Gastroesophageal sphincter (tissue), 4 donors: ENCODE data around the gene KIAA1210. TPM values are rescaled to one million over a fixed set of nuclear protein-coding genes. Genes with fewer than 3 reads are reported as not detected.

Source experiments
- ATAC-seq: fragments of 150-250 bp; one replicate; pipeline ENCODE4 v1.9.1; 2016; ENCODE audit warnings: mild to moderate bottlenecking, moderate library complexity
- H3K27ac ChIP-seq, 4 donors: fragments of 200-600 bp; sonication (generic) in 3 of 4; 1 replicate in 3 of 4; 2 replicates in 1 of 4; pipeline ENCODE4 v1.5.1; 2016 to 2019
- H3K27me3 ChIP-seq: fragments of 200-600 bp; sonication (generic); one replicate; pipeline ENCODE4 v1.5.1; 2019
- H3K36me3 ChIP-seq, 2 donors: fragments of 200-600 bp; sonication (generic); one replicate each; pipeline ENCODE4 v1.5.1; 2019; ENCODE audit warnings: control low read depth in 1 of 2
- H3K4me1 ChIP-seq, 3 donors: fragments of 200-600 bp; sonication (generic); 1 replicate in 2 of 3; 2 replicates in 1 of 3; pipeline ENCODE4 v1.5.1; 2016 to 2019; ENCODE audit warnings: control low read depth in 2 of 3
- H3K4me3 ChIP-seq, 2 donors: fragments of 200-600 bp; sonication (generic); one replicate each; pipeline ENCODE4 v1.5.1; 2019; ENCODE audit warnings: mild to moderate bottlenecking in 1 of 2, moderate library complexity in 1 of 2
- H3K9me3 ChIP-seq, 3 donors: fragments of 200-600 bp; sonication (generic); one replicate each; pipeline ENCODE4 v1.5.1; 2017 to 2019; ENCODE audit warnings: control low read depth in 2 of 3
- EP300 ChIP-seq: sonication (generic); formaldehyde crosslinking; IDR thresholded peaks from one replicate; pipeline ENCODE4 v1.6.1; 2017; ENCODE audit warnings: antibody characterized with exemption, mild to moderate bottlenecking
- POLR2A ChIP-seq, 2 donors: fragments of 450-650 bp; IDR thresholded peaks; one replicate each; pipeline ENCODE4 v1.6.1; 2017; ENCODE audit warnings: antibody characterized with exemption in 2 of 2, mild to moderate bottlenecking in 2 of 2, moderate library complexity in 1 of 2
- POLR2AphosphoS5 ChIP-seq: sonication (generic); formaldehyde crosslinking; IDR thresholded peaks from one replicate; pipeline ENCODE4 v1.6.1; 2017; ENCODE audit warnings: antibody characterized with exemption
- WGBS, 2 donors: methylation state at CpG; one replicate each; pipeline ENCODE4 v1.1.5; 2018; ENCODE audit warnings: low coverage in 1 of 2; 5-methylcytosine and 5-hydroxymethylcytosine counted together
- total RNA-seq, 4 donors: library from RNA; depleted of rRNA; stranded (reverse); fragments of >200 nt; gene quantifications; one replicate each; pipeline ENCODE4 v1.1.0, GENCODE V29; 2016
- TF ChIP-seq, protein P1 (sequence below), 4 experiments: fragments of 200-600 bp in 2 of 4; fragments of 450-650 bp in 2 of 4; sonication (generic) in 1 of 4; IDR thresholded peaks; one replicate each; pipeline ENCODE4 v1.5.1; 2017 to 2019; ENCODE audit warnings: antibody characterized with exemption in 4 of 4, mild to moderate bottlenecking in 2 of 4, moderate library complexity in 2 of 4

KIAA1210 gene
- total RNA-seq, 4 donors from 2014 or later = 0.12 TPM; not detected in 3

DNA sequence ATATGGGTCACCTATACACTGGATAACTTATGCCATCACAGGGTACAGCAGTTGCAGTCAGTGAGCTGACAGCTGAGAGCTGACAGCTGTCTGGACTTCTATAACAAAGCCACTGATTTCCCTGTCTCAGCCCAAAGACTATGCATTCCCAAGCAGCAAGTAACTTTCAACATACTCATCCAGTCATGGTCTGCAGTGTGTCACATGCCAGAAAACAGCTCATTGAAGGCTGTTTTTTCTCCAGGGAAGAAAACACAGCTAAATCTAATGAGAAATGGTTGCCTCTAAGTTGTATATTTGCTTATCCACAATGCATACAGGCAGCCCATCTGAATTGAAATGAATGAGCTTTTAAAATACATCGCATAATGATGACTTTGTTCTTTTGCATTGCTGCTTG lies 6.3 kb downstream of the KIAA1210 start:
- Histone ChIP-seq H3K4me1 (no peaks in the 10 kb centered on the region), H3K27me3 (no peaks in the 10 kb centered on the region), H3K9me3 (no peaks in the 10 kb centered on the region), H3K36me3 (no peaks in the 10 kb centered on the region), H3K4me3 (no peak overlapping the region), H3K27ac (no peak overlapping the region)
- WGBS, 2 donors = 60% methylated on average over 1 of the region's 1 CpG; no CpG with 5 or more reads in 1 of the 2 donors
- no peak for ATAC-seq
- TF ChIP-seq POLR2AphosphoS5 (no peak), POLR2A (IDR thresholded peaks at IDR 0.05) (no peak), EP300 (no peak)
- TF ChIP-seq, protein P1, sequence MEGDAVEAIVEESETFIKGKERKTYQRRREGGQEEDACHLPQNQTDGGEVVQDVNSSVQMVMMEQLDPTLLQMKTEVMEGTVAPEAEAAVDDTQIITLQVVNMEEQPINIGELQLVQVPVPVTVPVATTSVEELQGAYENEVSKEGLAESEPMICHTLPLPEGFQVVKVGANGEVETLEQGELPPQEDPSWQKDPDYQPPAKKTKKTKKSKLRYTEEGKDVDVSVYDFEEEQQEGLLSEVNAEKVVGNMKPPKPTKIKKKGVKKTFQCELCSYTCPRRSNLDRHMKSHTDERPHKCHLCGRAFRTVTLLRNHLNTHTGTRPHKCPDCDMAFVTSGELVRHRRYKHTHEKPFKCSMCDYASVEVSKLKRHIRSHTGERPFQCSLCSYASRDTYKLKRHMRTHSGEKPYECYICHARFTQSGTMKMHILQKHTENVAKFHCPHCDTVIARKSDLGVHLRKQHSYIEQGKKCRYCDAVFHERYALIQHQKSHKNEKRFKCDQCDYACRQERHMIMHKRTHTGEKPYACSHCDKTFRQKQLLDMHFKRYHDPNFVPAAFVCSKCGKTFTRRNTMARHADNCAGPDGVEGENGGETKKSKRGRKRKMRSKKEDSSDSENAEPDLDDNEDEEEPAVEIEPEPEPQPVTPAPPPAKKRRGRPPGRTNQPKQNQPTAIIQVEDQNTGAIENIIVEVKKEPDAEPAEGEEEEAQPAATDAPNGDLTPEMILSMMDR (IDR thresholded peaks at IDR 0.05) = no peak

DNA sequence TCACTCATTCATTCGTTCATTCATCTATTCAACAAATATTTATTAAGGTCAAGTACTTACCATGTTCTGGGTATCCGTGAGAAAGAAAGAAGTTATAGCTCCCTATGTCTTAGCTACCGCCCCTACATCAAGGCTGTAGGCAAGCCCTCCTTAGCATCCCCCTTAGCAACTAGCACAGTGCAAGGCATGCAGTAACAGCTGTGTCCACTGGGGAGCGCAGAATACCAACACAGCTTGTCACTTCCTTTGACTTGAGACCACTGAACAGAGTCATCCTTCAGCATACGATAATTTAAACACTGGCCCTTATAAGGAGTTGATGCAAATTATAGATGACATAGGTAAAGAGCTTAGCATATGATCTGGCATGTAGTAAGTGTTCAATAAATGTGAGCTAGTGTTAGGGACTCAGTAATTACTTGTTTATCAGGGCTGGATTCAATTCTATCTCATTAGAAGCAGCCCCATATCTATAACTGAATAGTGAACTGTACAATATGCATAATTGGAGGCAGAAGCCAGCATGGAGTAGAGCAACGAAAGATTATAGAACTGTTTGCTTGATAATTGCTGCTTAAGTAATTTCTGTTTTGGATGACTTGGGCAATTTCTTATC lies 8.7 kb downstream of the KIAA1210 start:
- 11 to 20% methylated on average over 4 to 6 of the region's 6 CpGs for WGBS, 2 donors
- Histone ChIP-seq H3K36me3 (no peaks in the 10 kb centered on the region), H3K4me1 (no peaks in the 10 kb centered on the region), H3K27me3 (no peaks in the 10 kb centered on the region), H3K9me3 (no peaks in the 10 kb centered on the region), H3K27ac (no peak overlapping the region), H3K4me3 (no peak overlapping the region)
- TF ChIP-seq POLR2A (IDR thresholded peaks at IDR 0.05) = no peak
- TF ChIP-seq, protein P1 (IDR thresholded peaks at IDR 0.05) = peak; percentile 32 to 76 (median 47)
- ATAC-seq = peak; percentile 36

- H3K4me3 ChIP-seq = no peak overlapping the region
- H3K4me1 ChIP-seq = no peaks in the 10 kb centered on the region
- no peak for ATAC-seq
- no peaks in the 10 kb centered on the region for H3K36me3 ChIP-seq
- H3K9me3 ChIP-seq = no peaks in the 10 kb centered on the region
- TF ChIP-seq, protein P1 (IDR thresholded peaks at IDR 0.05) = no peak
- no peak for TF ChIP-seq POLR2AphosphoS5
- TF ChIP-seq POLR2A (IDR thresholded peaks at IDR 0.05) = no peak
- no peak for TF ChIP-seq EP300
- H3K27ac ChIP-seq = no peak overlapping the region
- H3K27me3 ChIP-seq = no peaks in the 10 kb centered on the region
Observed at GRCh38 chrX:119107206-119107605, 20.4 kb downstream of the KIAA1210 start.

GRCh38 chrX:119105826-119106225 lies 21.8 kb downstream of the KIAA1210 start:
- H3K9me3 ChIP-seq = no peaks in the 10 kb centered on the region
- no peaks in the 10 kb centered on the region for H3K36me3 ChIP-seq
- H3K27me3 ChIP-seq = no peaks in the 10 kb centered on the region
- H3K27ac ChIP-seq = no peak overlapping the region
- no peaks in the 10 kb centered on the region for H3K4me1 ChIP-seq
- TF ChIP-seq, protein P1 (IDR thresholded peaks at IDR 0.05) = no peak
- TF ChIP-seq POLR2AphosphoS5 (no peak), POLR2A (IDR thresholded peaks at IDR 0.05) (no peak), EP300 (no peak)
- no peak for ATAC-seq
- H3K4me3 ChIP-seq = no peak overlapping the region

DNA sequence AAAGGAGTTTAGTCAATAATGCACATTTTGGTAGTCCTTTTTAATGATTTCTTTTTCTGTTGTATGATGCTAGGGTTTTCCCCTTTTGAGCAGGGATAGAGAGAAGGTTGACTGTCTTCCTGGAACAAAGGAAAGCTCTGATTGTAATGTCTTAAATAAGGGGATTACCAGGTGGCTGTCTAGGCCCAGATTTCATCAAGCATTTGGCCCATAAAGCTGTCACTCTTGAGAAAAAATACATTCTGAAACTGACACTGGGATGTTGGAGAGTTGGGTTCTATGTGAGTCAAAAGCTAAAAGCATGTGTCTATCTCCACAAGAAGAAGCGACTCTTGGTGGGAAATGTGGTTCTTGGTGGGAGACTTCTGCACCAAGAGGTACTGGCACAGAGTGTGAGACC lies 26.4 kb downstream of the KIAA1210 start:
- no peak for ATAC-seq
- WGBS, 2 donors = no CpG with 5 or more reads among the region's 1 CpG

More for the DNA sequence above, 26.4 kb downstream of the KIAA1210 start:
- Histone ChIP-seq H3K4me3 (no peak overlapping the region), H3K36me3 (no peaks in the 10 kb centered on the region), H3K27ac (no peak overlapping the region), H3K27me3 (no peaks in the 10 kb centered on the region), H3K4me1 (no peaks in the 10 kb centered on the region), H3K9me3 (no peaks in the 10 kb centered on the region)
- no peak for TF ChIP-seq POLR2A (IDR thresholded peaks at IDR 0.05)
- no peak for TF ChIP-seq EP300
- no peak for TF ChIP-seq POLR2AphosphoS5
- TF ChIP-seq, protein P1 (IDR thresholded peaks at IDR 0.05) = no peak
